Calu3 (cell line): Measurements from ENCODE around the gene FAM13B. TPM values are rescaled to one million over a fixed set of nuclear protein-coding genes. Genes with fewer than 3 reads are reported as not detected.
"Not testable (repeated sequence)": the region's sequence is repeated elsewhere in the genome, so short reads cannot be mapped to it uniquely, and the experiment has no call there.

Experiments used
- BruUV-seq: library from RNA; stranded (reverse); fragments of 400-500 nt; replicated peaks from 2 replicates; lab custom pipeline; 2021; lab: Mats Ljungman, UMichigan
- CTCF ChIA-PET: fragments of 300-600 bp; sonication (Branson Sonifier 250); formaldehyde crosslinking; loops from one replicate; lab custom pipeline; 2022; ENCODE audit warnings: antibody characterized with exemption; lab: Charles Lee
- DNase-seq: peaks from one replicate; pipeline ENCODE4 v3.0.0; 2022
- H3K27ac Mint-ChIP-seq: one replicate; pipeline ENCODE4 v1.8.0; 2022; ENCODE audit warnings: mixed read lengths; ENCODE audit not compliant: unreplicated experiment
- H3K27me3 Mint-ChIP-seq: one replicate; pipeline ENCODE4 v1.8.0; 2022; ENCODE audit warnings: mixed read lengths; ENCODE audit not compliant: unreplicated experiment
- H3K36me3 Mint-ChIP-seq: one replicate; pipeline ENCODE4 v1.8.0; 2022; ENCODE audit warnings: mild to moderate bottlenecking, moderate library complexity, mixed read lengths; ENCODE audit not compliant: insufficient read depth, unreplicated experiment
- H3K4me1 Mint-ChIP-seq: one replicate; pipeline ENCODE4 v1.8.0; 2022; ENCODE audit warnings: mild to moderate bottlenecking, low read depth, mixed read lengths; ENCODE audit not compliant: unreplicated experiment
- H3K4me3 Mint-ChIP-seq: one replicate; pipeline ENCODE4 v1.8.0; 2022; ENCODE audit warnings: mild to moderate bottlenecking, low read depth, moderate library complexity, mixed read lengths; ENCODE audit not compliant: unreplicated experiment
- H3K9me3 Mint-ChIP-seq: one replicate; pipeline ENCODE4 v1.8.0; 2022; ENCODE audit warnings: low read depth, mixed read lengths; ENCODE audit not compliant: unreplicated experiment
- CTCF ChIP-seq: fragments of 200-600 bp; IDR thresholded peaks from one replicate; pipeline ENCODE4 v1.8.0; 2022; ENCODE audit warnings: antibody characterized with exemption; ENCODE audit not compliant: unreplicated experiment
- intact Hi-C: fragments of 100-400 bp; cut with micrococcal nuclease; formaldehyde crosslinking; loops from one replicate; pipeline ENCODE4 v1.10.0; 2022; ENCODE audit not compliant: unreplicated experiment
- total RNA-seq: library from RNA; stranded (reverse); gene quantifications from 2 replicates; pipeline ENCODE4 v1.2.3, GENCODE V29; 2022

FAM13B gene
- total RNA-seq, 1 experiment from 2014 or later: 34.9 TPM

- intact Hi-C loops: no loop called here
- Mint-ChIP-seq H3K9me3 (no peaks in the 10 kb centered on the region), H3K4me1 (no peaks in the 10 kb centered on the region), H3K36me3 (no peaks in the 10 kb centered on the region), H3K27me3 (no peaks in the 10 kb centered on the region), H3K27ac (no peak overlapping the region), H3K4me3 (no peak overlapping the region)
- no peak for TF ChIP-seq CTCF
- no TSS peak for BruUV-seq
- no peak for DNase-seq
- CTCF ChIA-PET: interaction anchor here (0.8 kb wide), 1 partner anchor 316 kb away, joined by 6 read pairs; no protein-coding TSS in a partner anchor
Measured at GRCh38 chr5:138051441-138052296, 18.8 kb upstream of the FAM13B start.

GRCh38 chr5:138045283-138045682, 12.4 kb upstream of the FAM13B start:
- H3K27me3 Mint-ChIP-seq, CTCF ChIA-PET, BruUV-seq, DNase-seq, intact Hi-C loops, H3K4me1 Mint-ChIP-seq, H3K27ac Mint-ChIP-seq, H3K36me3 Mint-ChIP-seq, H3K9me3 Mint-ChIP-seq, H3K4me3 Mint-ChIP-seq: not testable (repeated sequence)

GRCh38 chr5:138038826-138039225, 5.9 kb upstream of the FAM13B start:
- no peak for DNase-seq

GRCh38 chr5:138037907-138038633, 5.2 kb upstream of the FAM13B start:
- Mint-ChIP-seq H3K4me1 (peaks cover 18% of the 10 kb centered on the region), H3K4me3 (no peak overlapping the region), H3K36me3 (peaks cover 14% of the 10 kb centered on the region), H3K27me3 (no peaks in the 10 kb centered on the region), H3K9me3 (no peaks in the 10 kb centered on the region), H3K27ac (no peak overlapping the region)
- CTCF ChIA-PET: no interaction called here
- DNase-seq: no peak
- intact Hi-C loops: no loop called here
- BruUV-seq: no TSS peak
- no peak for TF ChIP-seq CTCF

More at GRCh38 chr5:138038826-138039225, 5.9 kb upstream of the FAM13B start:
- BruUV-seq: no TSS peak
- intact Hi-C loops: no loop called here
- Mint-ChIP-seq H3K9me3 (no peaks in the 10 kb centered on the region), H3K27me3 (no peaks in the 10 kb centered on the region), H3K36me3 (peaks cover 6% of the 10 kb centered on the region), H3K4me1 (peaks cover 18% of the 10 kb centered on the region), H3K27ac (no peak overlapping the region), H3K4me3 (no peak overlapping the region)
- CTCF ChIA-PET: interaction anchor here (0.5 kb wide), 1 partner anchor 96 kb away, joined by 3 read pairs; no protein-coding TSS in a partner anchor
- TF ChIP-seq CTCF: no peak
